Measurements from ENCODE around the gene GPR31. TPM values are rescaled to one million over a fixed set of nuclear protein-coding genes. Genes with fewer than 3 reads are reported as not detected.

GPR31 gene
- total RNA-seq, 1 donor from 2014 or later = not detected

GRCh38 chr6:167137881-167138280 is 19.9 kb downstream of the GPR31 start:
- no peaks in the 10 kb centered on the region for H3K36me3 ChIP-seq (ENCODE audit: control insufficient read depth, insufficient read depth, low read length)
- no peak overlapping the region for H3K4me3 ChIP-seq (ENCODE audit: low read depth, low read length)
- H3K27me3 ChIP-seq (ENCODE audit: control insufficient read depth, insufficient read depth, low read length) = no peaks in the 10 kb centered on the region
- DNase-seq (ENCODE audit: low read depth) = no peak
- TF ChIP-seq CTCF (IDR thresholded peaks at IDR 0.05; ENCODE audit: insufficient read depth, low read length, poor library complexity, severe bottlenecking) = no peak

- no peak for DNase-seq (ENCODE audit: low read depth)
- H3K27me3 ChIP-seq (ENCODE audit: control insufficient read depth, insufficient read depth, low read length) = no peaks in the 10 kb centered on the region
- no peak overlapping the region for H3K4me3 ChIP-seq (ENCODE audit: low read depth, low read length)
- no peaks in the 10 kb centered on the region for H3K36me3 ChIP-seq (ENCODE audit: control insufficient read depth, insufficient read depth, low read length)
- TF ChIP-seq CTCF (IDR thresholded peaks at IDR 0.05; ENCODE audit: insufficient read depth, low read length, poor library complexity, severe bottlenecking) = no peak
Measured at GRCh38 chr6:167137081-167137480, 20.7 kb downstream of the GPR31 start.

- no peak for TF ChIP-seq CTCF (IDR thresholded peaks at IDR 0.05; ENCODE audit: insufficient read depth, low read length, poor library complexity, severe bottlenecking)
- no peak for DNase-seq (ENCODE audit: low read depth)
- Histone ChIP-seq H3K4me3 (ENCODE audit: low read depth, low read length) (no peak overlapping the region), H3K27me3 (ENCODE audit: control insufficient read depth, insufficient read depth, low read length) (no peaks in the 10 kb centered on the region), H3K36me3 (ENCODE audit: control insufficient read depth, insufficient read depth, low read length) (no peaks in the 10 kb centered on the region)
Measured at GRCh38 chr6:167136376-167136775, 21.4 kb downstream of the GPR31 start.

- TF ChIP-seq CTCF (IDR thresholded peaks at IDR 0.05; ENCODE audit: insufficient read depth, low read length, poor library complexity, severe bottlenecking) = no peak
- H3K4me3 ChIP-seq (ENCODE audit: low read depth, low read length) = no peak overlapping the region
- H3K36me3 ChIP-seq (ENCODE audit: control insufficient read depth, insufficient read depth, low read length) = no peaks in the 10 kb centered on the region
- no peak for DNase-seq (ENCODE audit: low read depth)
- H3K27me3 ChIP-seq (ENCODE audit: control insufficient read depth, insufficient read depth, low read length) = no peaks in the 10 kb centered on the region
Measured at GRCh38 chr6:167134448-167135328, 23.1 kb downstream of the GPR31 start.

GRCh38 chr6:167130712-167131684 is 26.8 kb downstream of the GPR31 start:
- no peak overlapping the region for H3K4me3 ChIP-seq (ENCODE audit: low read depth, low read length)
- DNase-seq (ENCODE audit: low read depth) = peak; percentile 42
- no peaks in the 10 kb centered on the region for H3K27me3 ChIP-seq (ENCODE audit: control insufficient read depth, insufficient read depth, low read length)
- TF ChIP-seq CTCF (IDR thresholded peaks at IDR 0.05; ENCODE audit: insufficient read depth, low read length, poor library complexity, severe bottlenecking) = no peak
- H3K36me3 ChIP-seq (ENCODE audit: control insufficient read depth, insufficient read depth, low read length) = no peaks in the 10 kb centered on the region
